ENCODE measurements around the gene TNFRSF19.

The TNFRSF19 gene

DNA sequence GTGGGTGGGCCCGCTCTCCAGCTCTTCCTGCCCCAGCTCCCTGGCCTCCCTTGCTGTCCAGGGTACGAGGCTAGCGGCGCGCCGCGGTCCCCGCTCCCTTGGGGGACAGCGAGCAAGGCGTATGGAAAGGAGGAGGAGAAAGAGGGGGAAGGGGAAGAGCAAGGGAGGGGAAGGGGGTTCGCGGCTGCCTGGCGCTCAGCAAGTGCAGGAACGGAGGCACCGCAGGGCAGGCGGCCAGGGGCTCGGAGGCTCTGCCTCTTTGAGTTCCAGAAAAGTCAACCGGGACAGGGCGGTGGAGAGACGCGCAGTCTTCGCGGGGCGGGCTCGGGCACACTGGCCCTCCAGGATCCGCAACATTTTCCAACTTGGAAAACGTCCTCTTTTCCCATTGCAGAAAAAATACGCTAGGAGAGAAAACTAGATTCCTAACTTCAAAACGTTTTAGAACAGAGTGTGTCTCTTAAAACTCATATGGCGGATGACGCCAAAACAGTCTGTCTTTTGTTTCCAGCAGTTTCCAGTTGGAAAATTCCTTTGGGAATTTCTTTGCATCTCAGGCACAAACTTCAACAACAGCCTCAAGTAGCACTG is 23.1 kb upstream of the TNFRSF19 start:
- H3K27me3 ChIP-seq (replicated peaks; ENCODE audit: insufficient read depth, low read length) = no peaks in the 10 kb centered on the region
- H3K27ac ChIP-seq (ENCODE audit: low read length) = no peak overlapping the region
- no peak for DNase-seq
- no peak overlapping the region for H3K9ac ChIP-seq (ENCODE audit: low read length)
- no peak overlapping the region for H2AFZ ChIP-seq (ENCODE audit: low read length)
- no peaks in the 10 kb centered on the region for H3K36me3 ChIP-seq (replicated peaks; ENCODE audit: insufficient read depth, low read length)
- no peaks in the 10 kb centered on the region for H3F3A ChIP-seq (ENCODE audit: insufficient read depth, low read length)
- H4K20me1 ChIP-seq (ENCODE audit: insufficient read depth, low read length) = no peaks in the 10 kb centered on the region
- H3K9me3 ChIP-seq (replicated peaks; ENCODE audit: insufficient read depth, low read length) = no peaks in the 10 kb centered on the region
- no peaks in the 10 kb centered on the region for H3K79me2 ChIP-seq (ENCODE audit: low read length)
- TF ChIP-seq EZH2phosphoT487 (IDR thresholded peaks at IDR 0.05; ENCODE audit: low read length) (no peak), EZH2 (optimal IDR thresholded peaks at IDR 0.05; ENCODE audit: low read depth, low read length) (no peak)
- TF ChIP-seq, protein P1, sequence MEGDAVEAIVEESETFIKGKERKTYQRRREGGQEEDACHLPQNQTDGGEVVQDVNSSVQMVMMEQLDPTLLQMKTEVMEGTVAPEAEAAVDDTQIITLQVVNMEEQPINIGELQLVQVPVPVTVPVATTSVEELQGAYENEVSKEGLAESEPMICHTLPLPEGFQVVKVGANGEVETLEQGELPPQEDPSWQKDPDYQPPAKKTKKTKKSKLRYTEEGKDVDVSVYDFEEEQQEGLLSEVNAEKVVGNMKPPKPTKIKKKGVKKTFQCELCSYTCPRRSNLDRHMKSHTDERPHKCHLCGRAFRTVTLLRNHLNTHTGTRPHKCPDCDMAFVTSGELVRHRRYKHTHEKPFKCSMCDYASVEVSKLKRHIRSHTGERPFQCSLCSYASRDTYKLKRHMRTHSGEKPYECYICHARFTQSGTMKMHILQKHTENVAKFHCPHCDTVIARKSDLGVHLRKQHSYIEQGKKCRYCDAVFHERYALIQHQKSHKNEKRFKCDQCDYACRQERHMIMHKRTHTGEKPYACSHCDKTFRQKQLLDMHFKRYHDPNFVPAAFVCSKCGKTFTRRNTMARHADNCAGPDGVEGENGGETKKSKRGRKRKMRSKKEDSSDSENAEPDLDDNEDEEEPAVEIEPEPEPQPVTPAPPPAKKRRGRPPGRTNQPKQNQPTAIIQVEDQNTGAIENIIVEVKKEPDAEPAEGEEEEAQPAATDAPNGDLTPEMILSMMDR (IDR thresholded peaks at IDR 0.05; ENCODE audit: low read length) = no peak
- H3K4me2 ChIP-seq (ENCODE audit: low read depth, low read length) = no peak overlapping the region
- H3K4me1 ChIP-seq (ENCODE audit: low read length) = no peaks in the 10 kb centered on the region
- H3K4me3 ChIP-seq (ENCODE audit: low read length) = no peak overlapping the region
- H3K9me2 ChIP-seq (replicated peaks; ENCODE audit: insufficient read depth, low read length) = no peaks in the 10 kb centered on the region

DNA sequence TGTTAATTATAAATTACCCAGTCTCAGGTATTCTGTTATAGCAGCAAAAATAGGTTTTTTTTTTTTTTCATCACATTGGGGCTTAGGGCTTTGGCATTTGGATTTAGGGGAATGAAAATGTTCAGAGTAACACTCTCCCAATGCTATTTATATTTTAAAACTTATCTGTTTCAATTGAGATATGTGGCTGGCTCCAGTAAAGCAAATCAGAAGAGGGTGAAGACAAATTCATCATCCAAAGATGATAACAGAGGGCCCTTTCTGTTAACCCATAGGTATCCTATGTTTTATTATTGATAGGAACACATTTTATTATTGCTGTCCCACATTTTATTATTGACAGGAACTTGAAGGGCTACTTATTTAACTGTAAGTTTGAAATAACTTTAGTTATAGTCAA is 20.5 kb upstream of the TNFRSF19 start:
- Histone ChIP-seq H3F3A (ENCODE audit: insufficient read depth, low read length) (no peaks in the 10 kb centered on the region), H3K9me3 (replicated peaks; ENCODE audit: insufficient read depth, low read length) (no peaks in the 10 kb centered on the region), H3K4me3 (ENCODE audit: low read length) (no peak overlapping the region), H3K9ac (ENCODE audit: low read length) (no peak overlapping the region), H3K79me2 (ENCODE audit: low read length) (no peaks in the 10 kb centered on the region), H2AFZ (ENCODE audit: low read length) (no peak overlapping the region), H3K27me3 (replicated peaks; ENCODE audit: insufficient read depth, low read length) (no peaks in the 10 kb centered on the region), H4K20me1 (ENCODE audit: insufficient read depth, low read length) (no peaks in the 10 kb centered on the region), H3K9me2 (replicated peaks; ENCODE audit: insufficient read depth, low read length) (no peaks in the 10 kb centered on the region), H3K27ac (ENCODE audit: low read length) (no peak overlapping the region), H3K4me2 (ENCODE audit: low read depth, low read length) (no peak overlapping the region), H3K4me1 (ENCODE audit: low read length) (no peaks in the 10 kb centered on the region), H3K36me3 (replicated peaks; ENCODE audit: insufficient read depth, low read length) (no peaks in the 10 kb centered on the region)
- TF ChIP-seq EZH2phosphoT487 (IDR thresholded peaks at IDR 0.05; ENCODE audit: low read length) (no peak), EZH2 (optimal IDR thresholded peaks at IDR 0.05; ENCODE audit: low read depth, low read length) (no peak)
- TF ChIP-seq, protein P1 (IDR thresholded peaks at IDR 0.05; ENCODE audit: low read length) = no peak
- DNase-seq = no peak

- Histone ChIP-seq H3K9me3 (replicated peaks; ENCODE audit: insufficient read depth, low read length) (no peaks in the 10 kb centered on the region), H3F3A (ENCODE audit: insufficient read depth, low read length) (no peaks in the 10 kb centered on the region), H3K9me2 (replicated peaks; ENCODE audit: insufficient read depth, low read length) (no peaks in the 10 kb centered on the region), H2AFZ (ENCODE audit: low read length) (no peak overlapping the region), H3K4me2 (ENCODE audit: low read depth, low read length) (no peak overlapping the region), H3K27ac (ENCODE audit: low read length) (no peak overlapping the region), H3K36me3 (replicated peaks; ENCODE audit: insufficient read depth, low read length) (no peaks in the 10 kb centered on the region), H3K9ac (ENCODE audit: low read length) (no peak overlapping the region), H4K20me1 (ENCODE audit: insufficient read depth, low read length) (no peaks in the 10 kb centered on the region), H3K27me3 (replicated peaks; ENCODE audit: insufficient read depth, low read length) (no peaks in the 10 kb centered on the region), H3K4me1 (ENCODE audit: low read length) (no peaks in the 10 kb centered on the region), H3K4me3 (ENCODE audit: low read length) (no peak overlapping the region), H3K79me2 (ENCODE audit: low read length) (no peaks in the 10 kb centered on the region)
- TF ChIP-seq, protein P1 (IDR thresholded peaks at IDR 0.05; ENCODE audit: low read length) = no peak
- TF ChIP-seq EZH2phosphoT487 (IDR thresholded peaks at IDR 0.05; ENCODE audit: low read length) (no peak), EZH2 (optimal IDR thresholded peaks at IDR 0.05; ENCODE audit: low read depth, low read length) (no peak)
- DNase-seq = no peak
Measured at GRCh38 chr13:23550163-23550562, 20.0 kb upstream of the TNFRSF19 start.

Measured in MM.1S (cell line).